ENCODE measurements around the gene ANKRD6.

DNA sequence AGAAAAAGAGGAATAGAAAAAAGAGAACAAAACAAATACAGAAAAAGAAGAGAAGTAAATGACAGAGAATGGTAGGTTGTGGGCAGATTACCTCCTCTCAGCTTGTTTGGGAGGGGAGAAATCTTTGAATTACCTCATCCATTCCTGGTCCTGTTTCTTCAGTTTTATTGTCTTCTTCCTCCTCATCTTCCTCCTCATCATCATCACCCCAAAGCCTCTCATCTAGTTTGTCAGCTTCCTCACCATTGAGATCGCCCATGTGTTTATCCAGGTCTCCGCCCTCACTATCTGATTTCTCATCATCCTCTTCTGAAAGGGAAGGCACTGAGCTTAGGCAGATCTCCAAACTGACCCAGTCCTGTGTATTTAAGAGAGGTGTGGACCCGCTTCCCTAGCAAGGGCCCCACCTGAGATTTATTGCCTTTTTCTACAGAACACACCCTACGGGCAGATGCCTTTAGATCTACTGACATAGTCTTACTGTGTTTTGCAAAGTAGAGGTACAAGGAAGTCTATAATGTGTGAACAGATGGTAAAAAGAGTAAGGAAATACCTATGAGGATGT is 229.8 kb downstream of the ANKRD6 start:
- TF ChIP-seq, protein P1, sequence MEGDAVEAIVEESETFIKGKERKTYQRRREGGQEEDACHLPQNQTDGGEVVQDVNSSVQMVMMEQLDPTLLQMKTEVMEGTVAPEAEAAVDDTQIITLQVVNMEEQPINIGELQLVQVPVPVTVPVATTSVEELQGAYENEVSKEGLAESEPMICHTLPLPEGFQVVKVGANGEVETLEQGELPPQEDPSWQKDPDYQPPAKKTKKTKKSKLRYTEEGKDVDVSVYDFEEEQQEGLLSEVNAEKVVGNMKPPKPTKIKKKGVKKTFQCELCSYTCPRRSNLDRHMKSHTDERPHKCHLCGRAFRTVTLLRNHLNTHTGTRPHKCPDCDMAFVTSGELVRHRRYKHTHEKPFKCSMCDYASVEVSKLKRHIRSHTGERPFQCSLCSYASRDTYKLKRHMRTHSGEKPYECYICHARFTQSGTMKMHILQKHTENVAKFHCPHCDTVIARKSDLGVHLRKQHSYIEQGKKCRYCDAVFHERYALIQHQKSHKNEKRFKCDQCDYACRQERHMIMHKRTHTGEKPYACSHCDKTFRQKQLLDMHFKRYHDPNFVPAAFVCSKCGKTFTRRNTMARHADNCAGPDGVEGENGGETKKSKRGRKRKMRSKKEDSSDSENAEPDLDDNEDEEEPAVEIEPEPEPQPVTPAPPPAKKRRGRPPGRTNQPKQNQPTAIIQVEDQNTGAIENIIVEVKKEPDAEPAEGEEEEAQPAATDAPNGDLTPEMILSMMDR (IDR thresholded peaks at IDR 0.05), result no peak
- TF ChIP-seq POLR2A (IDR thresholded peaks at IDR 0.05), result no peak
